H1 (cell line): Measurements from ENCODE around the gene CYP3A7. TPM values are rescaled to one million over a fixed set of nuclear protein-coding genes. Genes with fewer than 3 reads are reported as not detected.

Experiments
- CTCF ChIA-PET: fragments of 300-600 bp; sonication (Branson Sonifier 250); formaldehyde crosslinking; loops from one replicate; lab custom pipeline; 2021; ENCODE audit not compliant: partially characterized antibody; lab: Charles Lee
- POLR2A ChIA-PET: fragments of 300-600 bp; sonication (Branson Sonifier 250); formaldehyde crosslinking; loops from one replicate; lab custom pipeline; 2021; ENCODE audit warnings: inconsistent platforms; ENCODE audit not compliant: partially characterized antibody; lab: Charles Lee
- DNase-seq, 2 experiments: peaks; one replicate each; pipeline versions ENCODE4 v3.0.0 to v3.0.0-alpha.2; 2010 to 2022; ENCODE audit warnings: low spot score in 2 of 2, low read depth in 1 of 2, mixed read lengths in 1 of 2
- FAIRE-seq: peaks from 2 replicates; lab custom pipeline; 2011; peaks lifted over from hg19 to GRCh38; lab: Jason Lieb, UNC
- H2AFZ ChIP-seq: 2 replicates; pipeline ENCODE4 v1.8.1; 2012; ENCODE audit warnings: low read length, inconsistent platforms
- H2AK5ac ChIP-seq: 2 replicates; pipeline ENCODE4 v1.6.1; 2013; ENCODE audit warnings: low read depth, low read length
- H2BK120ac ChIP-seq: replicated peaks from 2 replicates; pipeline ENCODE3; 2013; ENCODE audit warnings: low read depth, low read length, inconsistent platforms
- H2BK12ac ChIP-seq: 2 replicates; pipeline ENCODE4 v1.6.1; 2013; ENCODE audit warnings: low read depth, low read length
- H2BK15ac ChIP-seq: 2 replicates; pipeline ENCODE4 v1.6.1; 2013; ENCODE audit warnings: low read length
- H2BK20ac ChIP-seq: 2 replicates; pipeline ENCODE4 v1.6.1; 2013; ENCODE audit warnings: low read length
- H2BK5ac ChIP-seq: 2 replicates; pipeline ENCODE4 v1.6.1; 2013; ENCODE audit warnings: low read depth, low read length
- H3K14ac ChIP-seq: 2 replicates; pipeline ENCODE4 v1.6.1; 2013; ENCODE audit warnings: inconsistent platforms; ENCODE audit not compliant: insufficient read length
- H3K18ac ChIP-seq: 2 replicates; pipeline ENCODE4 v1.6.1; 2013; ENCODE audit warnings: low read length; ENCODE audit errors: extremely low read depth
- H3K23ac ChIP-seq: 2 replicates; pipeline ENCODE4 v1.6.1; 2013; ENCODE audit warnings: inconsistent platforms; ENCODE audit not compliant: insufficient read length
- H3K23me2 ChIP-seq: 2 replicates; pipeline ENCODE4 v1.6.1; 2013; ENCODE audit warnings: low read depth, low read length
- H3K27ac ChIP-seq: 2 replicates; pipeline ENCODE4 v1.6.1; 2011; ENCODE audit warnings: low read depth, low read length, inconsistent platforms
- H3K27me3 ChIP-seq, 4 experiments: replicated peaks in 1 of 4; 1 replicate in 1 of 4; 2 replicates in 3 of 4; pipeline versions ENCODE4 v1.6.1 to v1.8.1; 2011 to 2013; ENCODE audit warnings: low read length in 3 of 4, mild to moderate bottlenecking in 3 of 4, inconsistent platforms in 2 of 4, mixed read lengths in 2 of 4, moderate library complexity in 1 of 4; ENCODE audit not compliant: control insufficient read depth in 3 of 4, insufficient read depth in 3 of 4; ENCODE audit errors: extremely low read depth in 1 of 4
- H3K36me3 ChIP-seq, 4 experiments: 2 replicates each; pipeline versions ENCODE4 v1.6.1 to v1.8.1; 2011 to 2013; ENCODE audit warnings: mild to moderate bottlenecking in 4 of 4, low read length in 3 of 4, moderate library complexity in 2 of 4, control low read depth in 1 of 4, inconsistent platforms in 1 of 4; ENCODE audit not compliant: insufficient read depth in 4 of 4, control insufficient read depth in 2 of 4
- H3K4ac ChIP-seq: replicated peaks from 2 replicates; pipeline ENCODE3; 2013; ENCODE audit warnings: low read length, low read depth, mixed read lengths, inconsistent platforms; ENCODE audit not compliant: insufficient read length
- H3K4me1 ChIP-seq, 4 experiments: replicated peaks in 1 of 4; 1 replicate in 1 of 4; 2 replicates in 3 of 4; pipeline versions ENCODE4 v1.6.1 to v1.8.1; 2011 to 2013; ENCODE audit warnings: low read length in 3 of 4, inconsistent platforms in 2 of 4, mixed read lengths in 1 of 4; ENCODE audit not compliant: insufficient read depth in 4 of 4, control insufficient read depth in 3 of 4
- H3K4me2 ChIP-seq, 2 experiments: 2 replicates each; pipeline versions ENCODE4 v1.6.1 to v1.8.1; 2011 to 2013; ENCODE audit warnings: low read depth in 2 of 2, low read length in 2 of 2, control low read depth in 1 of 2, inconsistent platforms in 1 of 2, mild to moderate bottlenecking in 1 of 2; ENCODE audit not compliant: insufficient read depth in 1 of 2
- H3K4me3 ChIP-seq, 4 experiments: fragments of 200-600, 300-600 bp in 1 of 4; sonication (generic), shearing (Covaris generic), sonication (Bioruptor Twin) in 1 of 4; 2 replicates each; pipeline versions ENCODE4 v1.5.1 to v1.8.1; 2011 to 2016; ENCODE audit warnings: low read length in 4 of 4, low read depth in 3 of 4, control low read depth in 2 of 4, inconsistent platforms in 2 of 4, mild to moderate bottlenecking in 2 of 4, mixed read lengths in 1 of 4, moderate library complexity in 1 of 4; ENCODE audit not compliant: insufficient read depth in 2 of 4; ENCODE audit errors: extremely low read depth in 1 of 4
- H3K56ac ChIP-seq: replicated peaks from 2 replicates; pipeline ENCODE3; 2013; ENCODE audit warnings: low read depth, mild to moderate bottlenecking, mixed read lengths, low read length, inconsistent platforms; ENCODE audit not compliant: insufficient read length
- H3K79me1 ChIP-seq: 2 replicates; pipeline ENCODE4 v1.6.1; 2013; ENCODE audit warnings: low read depth, low read length, control low read depth
- H3K79me2 ChIP-seq, 2 experiments: 2 replicates each; pipeline versions ENCODE4 v1.6.1 to v1.8.1; 2012 to 2013; ENCODE audit warnings: low read length in 2 of 2, mild to moderate bottlenecking in 2 of 2, inconsistent platforms in 1 of 2; ENCODE audit not compliant: insufficient read depth in 2 of 2, control insufficient read depth in 1 of 2
- H3K9ac ChIP-seq, 4 experiments: replicated peaks in 1 of 4; 1 replicate in 1 of 4; 2 replicates in 3 of 4; pipeline versions ENCODE4 v1.6.1 to v1.8.1; 2011 to 2013; ENCODE audit warnings: low read depth in 3 of 4, low read length in 3 of 4, control low read depth in 2 of 4, mild to moderate bottlenecking in 2 of 4, moderate library complexity in 2 of 4, inconsistent platforms in 1 of 4; ENCODE audit errors: extremely low read depth in 1 of 4
- H3K9me3 ChIP-seq, 2 experiments: 2 replicates each; pipeline versions ENCODE4 v1.6.1 to v1.8.1; 2012 to 2013; ENCODE audit warnings: mild to moderate bottlenecking in 2 of 2, moderate library complexity in 2 of 2, control low read depth in 1 of 2, inconsistent platforms in 1 of 2, low read depth in 1 of 2, low read length in 1 of 2, mixed read lengths in 1 of 2; ENCODE audit not compliant: insufficient read depth in 2 of 2
- H4K20me1 ChIP-seq, 2 experiments: replicated peaks in 1 of 2; 2 replicates each; pipeline versions ENCODE3 to v1.8.1; 2011 to 2013; ENCODE audit warnings: inconsistent platforms in 2 of 2, low read length in 2 of 2, mild to moderate bottlenecking in 1 of 2; ENCODE audit not compliant: insufficient read depth in 2 of 2, control insufficient read depth in 1 of 2
- H4K5ac ChIP-seq: 2 replicates; pipeline ENCODE4 v1.6.1; 2013; ENCODE audit warnings: low read length, low read depth, mixed read lengths, inconsistent platforms; ENCODE audit not compliant: insufficient read length
- H4K8ac ChIP-seq: 2 replicates; pipeline ENCODE4 v1.8.0; 2013; ENCODE audit warnings: mild to moderate bottlenecking, moderate library complexity, low read length, inconsistent platforms; ENCODE audit not compliant: insufficient read depth; ENCODE audit errors: extremely low read depth
- H4K91ac ChIP-seq: replicated peaks from 2 replicates; pipeline ENCODE3; 2013; ENCODE audit warnings: low read length, mixed read lengths, inconsistent platforms; ENCODE audit not compliant: insufficient read length
- BACH1 ChIP-seq: IDR thresholded peaks from 2 replicates; pipeline ENCODE4 v1.6.1; 2012; ENCODE audit warnings: low read length, improper control_type of control experiment
- BRCA1 ChIP-seq: IDR thresholded peaks from 2 replicates; pipeline ENCODE4 v1.6.1; 2012; ENCODE audit warnings: low read depth, low read length, improper control_type of control experiment
- CHD1 ChIP-seq: IDR thresholded peaks from 2 replicates; pipeline ENCODE4 v1.6.1; 2012; ENCODE audit warnings: low read depth, low read length, improper control_type of control experiment
- CTBP2 ChIP-seq: IDR thresholded peaks from 2 replicates; pipeline ENCODE4 v1.7.0; 2011; ENCODE audit warnings: borderline replicate concordance, mild to moderate bottlenecking, moderate library complexity, mixed read lengths, low read length; ENCODE audit not compliant: insufficient read depth, insufficient read length
- E2F6 ChIP-seq: IDR thresholded peaks from 2 replicates; pipeline ENCODE4 v1.6.1; 2012; ENCODE audit warnings: inconsistent platforms
- EP300 ChIP-seq, 2 experiments: IDR thresholded peaks; 1 replicate in 1 of 2; 2 replicates in 1 of 2; pipeline ENCODE4 v1.6.1; 2011 to 2012; ENCODE audit warnings: low read depth in 2 of 2, low read length in 2 of 2, mild to moderate bottlenecking in 2 of 2, borderline replicate concordance in 1 of 2, inconsistent platforms in 1 of 2, moderate library complexity in 1 of 2
- JUND ChIP-seq: IDR thresholded peaks from 2 replicates; pipeline ENCODE4 v1.6.1; 2011; ENCODE audit warnings: mild to moderate bottlenecking, improper control_type of control experiment, low read length
- MAX ChIP-seq: IDR thresholded peaks from 2 replicates; pipeline ENCODE4 v1.6.1; 2012; ENCODE audit warnings: inconsistent platforms
- POU5F1 ChIP-seq: IDR thresholded peaks from 2 replicates; pipeline ENCODE4 v1.6.1; 2011; ENCODE audit warnings: low read depth, mild to moderate bottlenecking, low read length, moderate library complexity
- RNF2 ChIP-seq: fragments of 200-900, 300-1000 bp; sonication (generic); IDR thresholded peaks from 2 replicates; pipeline ENCODE4 v1.7.1; 2016; ENCODE audit warnings: borderline replicate concordance, low read depth, mild to moderate bottlenecking, antibody characterized with exemption, low read length; ENCODE audit not compliant: poor library complexity, severe bottlenecking; ENCODE audit errors: missing control alignments
- SP2 ChIP-seq: IDR thresholded peaks from 2 replicates; pipeline ENCODE4 v1.6.1; 2012; ENCODE audit warnings: mild to moderate bottlenecking, low read length, inconsistent platforms
- SRF ChIP-seq: IDR thresholded peaks from 2 replicates; pipeline ENCODE4 v1.6.1; 2011; ENCODE audit warnings: mild to moderate bottlenecking, low read depth, low read length, moderate library complexity
- ZNF274 ChIP-seq: IDR thresholded peaks from 2 replicates; pipeline ENCODE4 v1.7.0; 2012; ENCODE audit warnings: low read length, borderline replicate concordance; ENCODE audit errors: extremely low read depth
- WGBS, 2 experiments: shearing (Covaris generic) in 1 of 2; methylation state at CpG; one replicate each; pipeline versions ENCODE4 v1.1.6 to v1.1.7; 2013 to 2015; ENCODE audit warnings: low lambda C conversion rate in 2 of 2, mixed read lengths in 2 of 2, inconsistent platforms in 1 of 2, low coverage in 1 of 2, missing lambda C conversion rate in 1 of 2; ENCODE audit not compliant: insufficient replicate concordance in 2 of 2, insufficient coverage in 1 of 2, insufficient read length in 1 of 2; ENCODE audit errors: extremely low coverage in 1 of 2, missing lambda C conversion rate in 1 of 2; 5-methylcytosine and 5-hydroxymethylcytosine counted together
- polyA plus RNA-seq, 7 experiments: library from polyadenylated mRNA; depleted of rRNA in 3 of 7; stranded (reverse) in 5 of 7; unstranded in 2 of 7; fragments of >200 nt in 5 of 7; fragments of 200-250 nt in 2 of 7; gene quantifications; 1 replicate in 5 of 7; 2 replicates in 1 of 7; 4 replicates in 1 of 7; pipeline versions ENCODE4 v1.2.1 to v1.2.3, GENCODE V29; 2011 to 2013; ENCODE audit warnings: missing spikeins in 2 of 7, mixed read lengths in 2 of 7
- total RNA-seq: library from RNA; stranded (reverse); fragmentation: NEBNext Ultra II Directional; extraction: Animal tissue kit (Norgen Biotek cat#: 25700); gene quantifications from 2 replicates; pipeline ENCODE4 v1.2.1, GENCODE V29; 2021

The CYP3A7 gene
- total and polyA plus RNA-seq, 2 of the 8 experiments (the other 6 are each of a cell fraction or from before 2014, with no cell fraction given) = not detected

- Histone ChIP-seq H3K23me2 (no peaks in the 10 kb centered on the region), H2AFZ (no peak overlapping the region), H4K8ac (no peak overlapping the region), H3K4me3 (no peak overlapping the region), H3K36me3 (no peaks in the 10 kb centered on the region), H3K79me1 (no peaks in the 10 kb centered on the region), H4K91ac (no peak overlapping the region), H3K27ac (no peak overlapping the region), H4K5ac (no peak overlapping the region), H3K14ac (no peak overlapping the region), H3K23ac (no peak overlapping the region), H2BK15ac (no peak overlapping the region), H3K18ac (no peak overlapping the region), H4K20me1 (no peaks in the 10 kb centered on the region), H2BK12ac (no peak overlapping the region), H2BK120ac (no peak overlapping the region), H3K79me2 (no peaks in the 10 kb centered on the region), H2BK5ac (no peak overlapping the region), H3K4me1 (peaks cover 0 to 3% (median 0%) of the 10 kb centered on the region in 4 experiments; a peak in 1 of 7 replicates), H3K9me3 (no peaks in the 10 kb centered on the region), H3K27me3 (no peaks in the 10 kb centered on the region), H3K4ac (no peak overlapping the region), H3K9ac (no peak overlapping the region), H3K56ac (no peak overlapping the region), H2BK20ac (no peak overlapping the region), H2AK5ac (no peak overlapping the region), H3K4me2 (no peak overlapping the region)
- FAIRE-seq (no peak), DNase-seq (no peak)
- CTCF ChIA-PET = no interaction called here
- TF ChIP-seq BRCA1 = no peak
- TF ChIP-seq ZNF274 = no peak
- no peak for TF ChIP-seq SRF
- TF ChIP-seq SP2 = no peak
- no peak for TF ChIP-seq EP300 (IDR thresholded peaks at IDR 0.05; ENCODE audit: borderline replicate concordance in 1 of 2, low read depth in 2 of 2, low read length in 2 of 2)
- TF ChIP-seq POU5F1 = no peak
- no peak for TF ChIP-seq CHD1
- TF ChIP-seq JUND = no peak
- TF ChIP-seq CTBP2 = no peak
- TF ChIP-seq E2F6 = no peak
- no peak for TF ChIP-seq RNF2
- no peak for TF ChIP-seq MAX
- TF ChIP-seq BACH1 = no peak
- POLR2A ChIA-PET = no interaction called here
- 82% methylated on average over 4 of the region's 4 CpGs; no CpG with 5 or more reads in 1 of the 2 experiments for whole genome bisulfite sequencing, 2 experiments
These were observed 57.9 kb downstream of the CYP3A7 start for GRCh38 chr7:99677013-99677647.
